UCSD-AML1 (cell line): ENCODE results near the gene GABBR2.
A peak's percentile ranks its signal among the peaks of the same experiment; 100 is the strongest.

Experiments used
- DNase-seq: peaks from one replicate; lab custom pipeline; 2025; ENCODE audit not compliant: unreplicated experiment; lab: John Stamatoyannopoulos, UW

The GABBR2 gene

DNA sequence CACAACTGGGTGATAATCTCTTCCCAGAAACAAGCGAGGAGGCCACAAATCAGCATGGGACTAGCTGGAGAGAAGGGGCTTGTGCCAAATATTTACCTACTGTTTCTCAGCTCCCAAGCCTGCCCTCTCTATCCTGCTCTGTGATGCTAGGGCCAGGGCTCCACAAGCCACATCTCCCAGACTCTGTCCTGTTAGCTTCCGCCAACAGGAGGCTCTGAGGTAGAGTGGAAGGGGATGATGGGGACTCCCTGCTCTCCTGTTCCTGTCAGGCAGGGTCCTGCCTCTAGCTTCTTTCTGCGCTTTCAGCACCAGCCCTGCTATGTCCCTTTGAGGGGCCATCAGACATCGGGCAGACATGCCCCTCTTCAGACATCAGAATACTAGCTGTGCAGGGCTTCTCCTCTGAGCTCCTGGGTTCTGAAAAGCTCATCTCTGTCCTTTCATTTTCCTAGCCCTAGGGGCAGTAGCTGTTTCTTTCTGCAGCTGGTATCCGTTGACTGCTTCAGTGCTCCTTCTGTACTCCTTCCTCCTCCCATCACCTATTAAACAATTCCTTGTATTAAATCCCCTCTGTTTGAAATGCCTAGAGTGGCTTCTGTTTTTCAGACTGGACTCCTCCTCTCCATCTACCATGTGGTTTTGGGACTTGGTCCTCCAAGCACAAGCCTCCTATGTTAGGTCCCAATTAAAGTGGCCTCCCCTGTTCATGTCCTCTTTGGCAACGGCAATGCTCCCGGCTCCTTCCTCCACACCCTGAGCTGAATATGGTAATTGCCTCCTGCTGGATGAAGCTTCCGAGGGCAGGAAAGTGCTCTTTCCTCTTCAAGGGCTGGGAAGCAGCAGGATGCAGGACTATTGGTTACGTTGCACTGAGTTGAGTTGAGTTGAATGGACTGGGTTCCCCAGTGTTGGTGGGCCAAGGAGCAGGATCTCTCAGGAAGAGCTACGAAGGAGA lies 292.2 kb downstream of the GABBR2 start:
- no peak for DNase-seq

DNA sequence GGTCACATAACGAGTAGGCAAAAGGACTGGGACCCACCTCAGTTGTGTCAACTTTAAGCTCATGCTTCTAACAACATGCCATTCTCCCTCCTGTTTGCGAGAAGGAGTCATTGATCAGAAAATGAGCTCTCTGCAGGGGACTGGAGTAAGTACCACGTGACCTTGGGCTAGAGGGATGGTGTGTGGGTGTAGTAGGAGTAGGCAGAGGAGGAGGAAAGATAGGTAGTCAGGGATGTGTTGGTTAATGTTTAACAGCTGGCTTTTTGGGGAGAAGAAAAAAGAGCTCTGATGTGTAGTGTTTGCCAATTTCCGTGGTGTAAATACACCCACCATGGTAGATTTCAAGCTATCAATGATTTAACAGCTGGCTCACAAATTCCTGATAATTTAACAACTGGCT lies 293.0 kb downstream of the GABBR2 start:
- DNase-seq: no peak

DNA sequence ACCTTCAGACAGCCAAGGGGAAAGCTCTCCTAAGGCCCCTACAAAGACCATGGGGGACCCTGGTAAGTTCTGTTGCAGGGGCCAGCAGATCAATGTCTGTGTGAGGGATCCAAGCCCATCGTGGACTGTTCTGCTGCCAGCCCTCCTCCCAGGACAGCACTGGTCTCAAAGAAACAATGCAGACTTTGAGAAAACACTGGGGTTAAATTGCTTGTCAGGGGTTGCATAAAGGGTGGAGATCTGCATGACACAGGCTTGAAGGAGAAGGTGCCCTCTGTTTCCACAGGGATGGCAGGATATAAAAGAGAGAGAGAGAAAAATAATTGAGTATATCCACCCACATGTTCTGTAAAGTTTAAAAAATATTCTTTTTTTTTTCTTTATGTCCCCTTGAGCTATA lies 295.7 kb downstream of the GABBR2 start:
- DNase-seq: no peak

- no peak for DNase-seq
Observed at GRCh38 chr9:98412101-98412842, 296.5 kb downstream of the GABBR2 start.

DNA sequence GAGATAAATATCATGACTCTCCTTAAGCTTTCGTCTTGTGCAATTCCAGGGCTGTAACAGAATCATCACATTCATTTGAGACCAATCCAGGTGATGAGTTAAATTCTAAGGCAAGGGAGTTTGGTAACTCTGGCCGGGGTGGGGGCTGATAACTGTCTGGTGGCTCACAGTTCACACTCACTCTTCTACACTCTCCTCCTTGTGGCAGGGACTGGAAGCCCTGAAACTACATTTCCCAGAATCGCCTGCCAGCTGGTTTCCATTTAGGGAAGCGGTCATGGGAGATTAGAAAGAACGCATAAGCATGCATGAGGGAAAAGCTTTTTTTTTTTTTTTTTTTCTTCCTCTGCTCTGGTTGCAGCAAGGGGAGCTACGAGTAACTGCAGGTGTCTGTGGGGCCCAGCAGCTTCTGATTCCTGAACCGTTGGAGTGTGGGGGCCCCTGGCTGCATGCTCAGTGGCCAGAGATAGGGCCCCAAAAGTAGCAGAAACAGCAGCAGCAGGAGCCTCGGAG lies 298.5 kb downstream of the GABBR2 start:
- peak; percentile 36 for DNase-seq

GRCh38 chr9:98409719-98410118 lies 299.0 kb downstream of the GABBR2 start:
- no peak for DNase-seq

DNA sequence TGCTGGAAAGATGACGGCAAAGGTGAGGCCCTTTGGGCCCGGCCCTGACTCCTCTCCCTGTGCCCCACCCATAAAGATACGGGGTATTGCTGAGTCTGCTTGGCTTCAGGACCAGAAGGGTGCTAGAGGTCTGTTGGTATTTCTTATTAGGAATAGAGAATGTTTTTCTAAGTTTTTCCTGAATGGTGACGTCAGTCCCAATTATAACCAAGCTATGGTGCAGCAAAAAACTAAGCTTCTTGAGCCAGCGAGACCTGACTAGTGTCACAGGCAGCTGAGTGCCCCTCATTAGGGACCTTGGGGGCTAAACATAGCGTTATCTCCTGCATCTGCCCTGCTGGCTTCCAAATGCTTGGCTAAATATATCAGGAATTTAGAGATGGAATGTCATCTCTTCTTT lies 302.3 kb downstream of the GABBR2 start:
- no peak for DNase-seq

GRCh38 chr9:98404237-98404636 lies 304.5 kb downstream of the GABBR2 start:
- DNase-seq: no peak

- DNase-seq: no peak
Observed at GRCh38 chr9:98403715-98404114, 305.0 kb downstream of the GABBR2 start.

DNA sequence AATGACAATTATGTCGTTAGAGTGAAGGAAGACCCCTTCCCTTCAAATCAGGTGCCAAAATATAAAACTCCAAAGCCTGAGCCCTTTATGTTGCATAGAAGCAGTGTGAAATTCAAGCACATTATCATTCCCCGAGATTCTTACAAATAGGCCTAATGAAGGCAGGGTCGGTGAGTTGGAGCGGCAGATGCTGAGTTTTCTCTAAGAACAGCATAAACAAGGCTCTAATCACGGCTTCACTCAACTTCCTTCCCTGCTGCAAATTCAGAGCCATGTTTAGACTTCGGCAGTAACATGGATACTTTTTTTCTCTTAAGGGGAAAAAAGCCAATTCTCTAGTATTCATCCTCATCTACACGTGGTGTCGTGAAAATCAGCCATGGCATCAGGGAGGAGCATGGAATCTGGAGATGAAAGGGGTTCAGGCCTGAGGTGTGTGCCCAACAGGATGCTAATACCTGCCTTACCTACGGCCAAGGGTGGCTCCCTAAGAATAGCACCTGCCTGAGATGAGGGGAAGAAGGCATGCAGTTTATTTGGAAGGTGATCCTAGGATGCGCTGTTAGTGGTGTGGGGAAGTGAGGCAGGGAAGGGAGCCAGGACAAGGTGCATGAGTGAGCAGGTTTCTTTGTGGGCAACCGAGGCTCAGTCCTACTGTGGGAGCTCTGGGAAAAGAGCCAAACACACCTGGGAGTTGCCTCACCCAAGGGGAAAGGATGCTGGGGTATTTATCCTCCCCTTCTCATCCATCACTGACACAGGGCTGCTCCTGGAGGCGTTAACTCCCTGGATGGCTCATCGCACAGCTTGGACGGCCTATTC lies 306.5 kb downstream of the GABBR2 start:
- DNase-seq: no peak

GRCh38 chr9:98401140-98402018 lies 307.4 kb downstream of the GABBR2 start:
- DNase-seq: no peak

DNA sequence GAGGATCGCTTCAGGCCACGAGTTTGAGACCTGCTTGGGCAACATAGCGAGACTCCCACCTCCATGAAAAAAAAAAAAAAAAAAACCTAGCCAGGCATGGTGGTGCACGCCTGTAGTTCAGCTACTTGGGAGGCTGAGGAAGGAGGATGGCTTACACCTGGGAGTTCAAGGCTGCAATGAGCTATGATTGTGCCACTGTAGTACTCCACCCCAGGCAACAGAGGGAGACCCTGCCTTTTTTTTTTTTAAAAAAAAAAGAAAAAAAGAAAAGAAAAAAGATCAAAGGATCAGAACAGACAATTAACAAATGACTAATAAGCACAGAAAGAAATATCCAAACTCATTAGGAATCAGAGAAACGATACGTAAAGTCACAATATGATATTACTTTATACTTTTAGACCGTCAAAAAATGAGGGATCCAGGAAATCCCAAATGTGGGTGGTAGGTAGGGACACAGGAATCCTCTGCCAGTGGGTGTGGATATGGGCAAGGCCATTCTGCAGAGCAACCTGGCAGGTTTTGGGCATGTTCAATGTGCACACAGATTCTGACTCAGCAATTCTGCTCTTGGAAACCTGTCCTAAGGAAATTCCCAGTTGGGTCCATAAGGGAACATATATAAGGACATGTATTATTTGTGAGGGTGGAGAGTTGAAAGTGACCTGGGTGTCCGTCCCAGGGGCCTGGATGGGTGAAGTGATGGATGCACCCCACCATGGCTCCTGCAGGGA lies 308.6 kb downstream of the GABBR2 start:
- DNase-seq: no peak

GRCh38 chr9:98396656-98397055 lies 312.1 kb downstream of the GABBR2 start:
- DNase-seq: no peak

DNA sequence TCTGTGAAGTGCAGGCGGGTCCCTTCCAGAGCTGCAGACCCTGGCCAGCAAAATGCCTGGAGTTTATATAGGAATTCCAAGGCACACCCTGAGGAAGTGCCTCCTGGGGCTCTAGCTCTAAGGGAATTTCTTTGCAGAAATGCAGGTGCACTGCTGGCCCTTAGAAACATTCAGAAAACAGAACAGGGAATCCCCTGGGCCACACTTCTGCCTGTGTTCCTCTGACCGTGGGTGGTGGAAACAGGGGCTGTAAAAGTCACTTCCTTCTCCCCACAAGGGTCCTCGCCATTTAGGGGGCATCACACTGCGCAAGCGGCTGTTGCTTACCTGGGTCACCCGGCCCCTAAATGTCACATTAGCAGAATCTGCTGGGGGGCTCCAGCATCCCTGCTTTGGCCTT lies 312.5 kb downstream of the GABBR2 start:
- DNase-seq: no peak

DNA sequence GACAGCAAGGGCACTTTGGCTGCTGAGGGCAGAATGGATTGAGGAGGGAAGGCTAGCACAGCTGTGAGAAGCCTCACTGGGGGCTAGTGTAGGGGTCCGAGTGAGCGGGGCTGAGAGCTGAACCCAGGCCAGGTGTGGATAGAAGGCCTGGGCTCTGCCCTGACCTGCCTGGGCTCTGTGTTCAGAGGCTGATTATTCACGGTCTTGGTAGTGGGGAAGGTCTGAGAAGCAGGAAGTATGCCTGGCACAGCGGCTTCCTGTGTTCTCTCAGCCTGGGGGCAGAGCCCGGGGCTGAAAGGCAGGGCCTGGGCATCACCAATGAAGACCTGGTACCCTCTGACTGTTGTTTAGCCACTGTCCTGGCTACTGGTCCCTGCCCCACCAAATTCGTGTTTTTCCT lies 316.9 kb downstream of the GABBR2 start:
- DNase-seq: no peak

GRCh38 chr9:98391406-98391805 lies 317.3 kb downstream of the GABBR2 start:
- DNase-seq: no peak

GRCh38 chr9:98385751-98386150 lies 323.0 kb downstream of the GABBR2 start:
- no peak for DNase-seq

DNA sequence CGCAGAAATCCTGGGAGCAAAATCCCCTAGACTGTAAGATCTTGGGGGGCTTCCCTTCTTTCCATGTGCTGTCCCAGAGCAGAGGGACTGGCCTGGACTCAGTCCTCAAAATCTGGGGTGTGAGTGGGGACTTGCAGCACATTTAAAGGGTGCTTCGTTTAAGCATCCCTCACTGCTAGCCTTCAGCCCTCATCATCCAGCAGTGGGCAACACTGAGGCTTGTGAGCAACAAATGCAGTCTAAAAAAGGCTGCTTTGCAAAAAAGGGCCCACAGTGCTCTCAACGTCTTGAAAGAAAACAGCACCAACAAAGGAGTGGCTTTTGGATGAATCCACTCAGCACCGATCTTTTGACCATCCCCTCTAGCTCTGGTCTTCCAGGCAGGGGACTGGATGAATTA lies 325.0 kb downstream of the GABBR2 start:
- DNase-seq: no peak

DNA sequence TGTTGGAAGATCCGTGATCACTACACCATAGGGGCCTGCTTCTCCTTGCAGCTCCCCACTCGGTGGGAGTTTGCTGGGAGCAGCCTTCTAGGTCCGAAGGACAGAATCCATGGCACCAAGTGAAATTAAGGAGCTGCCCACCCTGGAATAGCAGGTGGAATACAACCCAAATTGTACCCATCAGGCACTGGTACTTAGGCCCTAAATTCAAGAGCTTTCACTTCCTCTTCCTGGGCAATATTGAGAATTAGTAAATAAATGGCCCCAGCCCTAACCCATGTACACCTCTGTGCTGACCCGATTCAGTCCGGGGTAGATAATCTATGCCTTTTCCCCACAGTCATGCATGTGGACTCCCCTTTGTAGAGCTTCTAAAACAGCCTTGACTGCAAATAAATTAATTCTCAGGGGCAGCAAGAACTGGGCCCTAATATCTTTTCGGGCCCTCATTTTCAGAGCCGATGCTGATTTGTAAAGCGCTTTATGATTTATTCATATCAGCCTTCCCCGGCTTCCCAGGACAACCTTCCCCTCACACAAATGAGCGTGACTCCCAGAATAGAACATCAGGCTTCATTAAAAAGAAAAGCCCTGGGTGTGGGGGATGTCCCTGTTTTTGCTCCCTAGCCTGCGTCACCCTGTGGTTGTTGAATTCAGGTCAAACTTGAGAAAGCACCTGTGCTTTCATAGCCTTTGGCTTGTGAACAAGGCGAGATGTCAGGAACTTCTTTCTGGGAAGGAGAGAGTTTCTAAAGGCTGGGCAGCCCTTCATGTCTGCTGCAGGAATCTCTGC lies 327.2 kb downstream of the GABBR2 start:
- no peak for DNase-seq
